ENCODE data around the gene NPM1.

The NPM1 gene

GRCh38 chr5:171424726-171425125 is 37.1 kb downstream of the NPM1 start:
- Histone ChIP-seq H3K36me3 (ENCODE audit: control insufficient read depth in 2 of 2, insufficient read depth in 1 of 2, low read length in 2 of 2) (no peaks in the 10 kb centered on the region), H3K27ac (ENCODE audit: extremely low read depth, low read depth, low read length) (no peak overlapping the region), H3K4me3 (ENCODE audit: low read depth, low read length) (no peak overlapping the region), H3K4me1 (ENCODE audit: control insufficient read depth, insufficient read depth, low read length) (peaks cover 2% of the 10 kb centered on the region; the same call in 1 of the 2 replicates), H3K9me3 (ENCODE audit: control insufficient read depth, insufficient read depth, low read depth, low read length) (no peaks in the 10 kb centered on the region)
- ChIA-PET CTCF (interaction anchor here (1.0 kb wide), 1 partner anchor 59 kb away, joined by 3 read pairs; no protein-coding TSS in a partner anchor), POLR2A (no interaction called here)
- no peak for TF ChIP-seq ZNF837 (tag by site-specific recombination; IDR thresholded peaks at IDR 0.05)
- TF ChIP-seq RBAK (tag by site-specific recombination; IDR thresholded peaks at IDR 0.05): no peak

DNA sequence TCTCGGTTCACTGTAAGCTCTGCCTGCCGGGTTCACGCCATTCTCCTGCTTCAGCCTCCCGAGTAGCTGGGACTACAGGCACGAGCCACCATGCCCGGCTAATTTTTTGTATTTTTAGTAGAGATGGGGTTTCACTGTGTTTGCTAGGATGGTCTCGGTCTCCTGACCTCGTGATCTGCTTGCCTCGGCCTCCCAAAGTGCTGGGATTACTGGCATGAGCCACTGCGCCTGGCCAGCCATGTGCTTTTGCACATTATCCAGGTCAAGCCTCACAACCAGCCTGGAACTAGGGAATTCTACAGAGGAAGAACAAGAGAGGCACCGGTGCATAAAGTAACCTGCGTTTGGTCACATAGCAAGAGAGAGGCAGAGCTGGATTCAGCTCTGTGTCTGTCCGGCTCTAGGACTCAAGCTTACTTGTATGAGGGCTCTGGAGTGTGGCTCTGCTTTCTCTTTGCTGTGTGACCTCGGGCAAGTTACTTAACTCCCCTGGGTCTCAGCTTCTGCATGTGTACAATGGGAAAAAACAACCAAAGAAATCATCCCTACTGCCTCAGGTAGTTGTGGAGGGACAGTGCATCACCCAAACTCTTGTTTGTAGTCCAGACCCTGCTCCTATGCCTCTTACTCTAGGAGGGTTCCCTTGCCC is 38.1 kb downstream of the NPM1 start:
- Histone ChIP-seq H3K36me3 (ENCODE audit: control insufficient read depth in 2 of 2, insufficient read depth in 1 of 2, low read length in 2 of 2) (no peaks in the 10 kb centered on the region), H3K9me3 (ENCODE audit: control insufficient read depth, insufficient read depth, low read depth, low read length) (no peaks in the 10 kb centered on the region), H3K27ac (ENCODE audit: extremely low read depth, low read depth, low read length) (no peak overlapping the region), H3K4me3 (ENCODE audit: low read depth, low read length) (no peak overlapping the region), H3K4me1 (ENCODE audit: control insufficient read depth, insufficient read depth, low read length) (peaks cover 2% of the 10 kb centered on the region; the same call in 1 of the 2 replicates)
- ChIA-PET CTCF (no interaction called here), POLR2A (no interaction called here)
- TF ChIP-seq MEIS1 (CRISPR knock-in tag; IDR thresholded peaks at IDR 0.05; ENCODE audit: borderline replicate concordance) (no peak), GLIS1 (tag by site-specific recombination; IDR thresholded peaks at IDR 0.05) (no peak), ZNF140 (tag by site-specific recombination; IDR thresholded peaks at IDR 0.05) (no peak), ZNF433 (tag by site-specific recombination; IDR thresholded peaks at IDR 0.05; ENCODE audit: low read depth) (no peak), ZFHX2 (tag by site-specific recombination; conservative IDR thresholded peaks at IDR 0.05) (no peak), ZNF830 (tag by site-specific recombination; IDR thresholded peaks at IDR 0.05; ENCODE audit: low read depth) (no peak), ZNF280C (tag by site-specific recombination; IDR thresholded peaks at IDR 0.05) (no peak), ZNF155 (tag by site-specific recombination; IDR thresholded peaks at IDR 0.05) (no peak), SCRT2 (tag by site-specific recombination; IDR thresholded peaks at IDR 0.05) (no peak), ZNF513 (tag by site-specific recombination; IDR thresholded peaks at IDR 0.05) (no peak), ZNF449 (tag by site-specific recombination; IDR thresholded peaks at IDR 0.05) (no peak), ZNF133 (tag by site-specific recombination; IDR thresholded peaks at IDR 0.05) (no peak), ZNF311 (tag by site-specific recombination; IDR thresholded peaks at IDR 0.05; ENCODE audit: borderline replicate concordance) (no peak)
- TF ChIP-seq, protein P1, sequence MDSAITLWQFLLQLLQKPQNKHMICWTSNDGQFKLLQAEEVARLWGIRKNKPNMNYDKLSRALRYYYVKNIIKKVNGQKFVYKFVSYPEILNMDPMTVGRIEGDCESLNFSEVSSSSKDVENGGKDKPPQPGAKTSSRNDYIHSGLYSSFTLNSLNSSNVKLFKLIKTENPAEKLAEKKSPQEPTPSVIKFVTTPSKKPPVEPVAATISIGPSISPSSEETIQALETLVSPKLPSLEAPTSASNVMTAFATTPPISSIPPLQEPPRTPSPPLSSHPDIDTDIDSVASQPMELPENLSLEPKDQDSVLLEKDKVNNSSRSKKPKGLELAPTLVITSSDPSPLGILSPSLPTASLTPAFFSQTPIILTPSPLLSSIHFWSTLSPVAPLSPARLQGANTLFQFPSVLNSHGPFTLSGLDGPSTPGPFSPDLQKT (IDR thresholded peaks at IDR 0.05; ENCODE audit: borderline replicate concordance, low read depth, low read length): no peak
- TF ChIP-seq, protein P2, sequence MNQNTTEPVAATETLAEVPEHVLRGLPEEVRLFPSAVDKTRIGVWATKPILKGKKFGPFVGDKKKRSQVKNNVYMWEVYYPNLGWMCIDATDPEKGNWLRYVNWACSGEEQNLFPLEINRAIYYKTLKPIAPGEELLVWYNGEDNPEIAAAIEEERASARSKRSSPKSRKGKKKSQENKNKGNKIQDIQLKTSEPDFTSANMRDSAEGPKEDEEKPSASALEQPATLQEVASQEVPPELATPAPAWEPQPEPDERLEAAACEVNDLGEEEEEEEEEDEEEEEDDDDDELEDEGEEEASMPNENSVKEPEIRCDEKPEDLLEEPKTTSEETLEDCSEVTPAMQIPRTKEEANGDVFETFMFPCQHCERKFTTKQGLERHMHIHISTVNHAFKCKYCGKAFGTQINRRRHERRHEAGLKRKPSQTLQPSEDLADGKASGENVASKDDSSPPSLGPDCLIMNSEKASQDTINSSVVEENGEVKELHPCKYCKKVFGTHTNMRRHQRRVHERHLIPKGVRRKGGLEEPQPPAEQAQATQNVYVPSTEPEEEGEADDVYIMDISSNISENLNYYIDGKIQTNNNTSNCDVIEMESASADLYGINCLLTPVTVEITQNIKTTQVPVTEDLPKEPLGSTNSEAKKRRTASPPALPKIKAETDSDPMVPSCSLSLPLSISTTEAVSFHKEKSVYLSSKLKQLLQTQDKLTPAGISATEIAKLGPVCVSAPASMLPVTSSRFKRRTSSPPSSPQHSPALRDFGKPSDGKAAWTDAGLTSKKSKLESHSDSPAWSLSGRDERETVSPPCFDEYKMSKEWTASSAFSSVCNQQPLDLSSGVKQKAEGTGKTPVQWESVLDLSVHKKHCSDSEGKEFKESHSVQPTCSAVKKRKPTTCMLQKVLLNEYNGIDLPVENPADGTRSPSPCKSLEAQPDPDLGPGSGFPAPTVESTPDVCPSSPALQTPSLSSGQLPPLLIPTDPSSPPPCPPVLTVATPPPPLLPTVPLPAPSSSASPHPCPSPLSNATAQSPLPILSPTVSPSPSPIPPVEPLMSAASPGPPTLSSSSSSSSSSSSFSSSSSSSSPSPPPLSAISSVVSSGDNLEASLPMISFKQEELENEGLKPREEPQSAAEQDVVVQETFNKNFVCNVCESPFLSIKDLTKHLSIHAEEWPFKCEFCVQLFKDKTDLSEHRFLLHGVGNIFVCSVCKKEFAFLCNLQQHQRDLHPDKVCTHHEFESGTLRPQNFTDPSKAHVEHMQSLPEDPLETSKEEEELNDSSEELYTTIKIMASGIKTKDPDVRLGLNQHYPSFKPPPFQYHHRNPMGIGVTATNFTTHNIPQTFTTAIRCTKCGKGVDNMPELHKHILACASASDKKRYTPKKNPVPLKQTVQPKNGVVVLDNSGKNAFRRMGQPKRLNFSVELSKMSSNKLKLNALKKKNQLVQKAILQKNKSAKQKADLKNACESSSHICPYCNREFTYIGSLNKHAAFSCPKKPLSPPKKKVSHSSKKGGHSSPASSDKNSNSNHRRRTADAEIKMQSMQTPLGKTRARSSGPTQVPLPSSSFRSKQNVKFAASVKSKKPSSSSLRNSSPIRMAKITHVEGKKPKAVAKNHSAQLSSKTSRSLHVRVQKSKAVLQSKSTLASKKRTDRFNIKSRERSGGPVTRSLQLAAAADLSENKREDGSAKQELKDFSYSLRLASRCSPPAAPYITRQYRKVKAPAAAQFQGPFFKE (tag by site-specific recombination; IDR thresholded peaks at IDR 0.05; ENCODE audit: borderline replicate concordance): no peak
- TF ChIP-seq, protein P3, sequence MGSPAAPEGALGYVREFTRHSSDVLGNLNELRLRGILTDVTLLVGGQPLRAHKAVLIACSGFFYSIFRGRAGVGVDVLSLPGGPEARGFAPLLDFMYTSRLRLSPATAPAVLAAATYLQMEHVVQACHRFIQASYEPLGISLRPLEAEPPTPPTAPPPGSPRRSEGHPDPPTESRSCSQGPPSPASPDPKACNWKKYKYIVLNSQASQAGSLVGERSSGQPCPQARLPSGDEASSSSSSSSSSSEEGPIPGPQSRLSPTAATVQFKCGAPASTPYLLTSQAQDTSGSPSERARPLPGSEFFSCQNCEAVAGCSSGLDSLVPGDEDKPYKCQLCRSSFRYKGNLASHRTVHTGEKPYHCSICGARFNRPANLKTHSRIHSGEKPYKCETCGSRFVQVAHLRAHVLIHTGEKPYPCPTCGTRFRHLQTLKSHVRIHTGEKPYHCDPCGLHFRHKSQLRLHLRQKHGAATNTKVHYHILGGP (tag by site-specific recombination; IDR thresholded peaks at IDR 0.05): no peak
